NAMALWA (cell line): ENCODE results near the gene MORN1.
A peak's percentile ranks its signal among the peaks of the same experiment; 100 is the strongest.

Experiments used
- DNase-seq: peaks from one replicate; pipeline ENCODE4 v3.0.0-alpha.2; 2015; ENCODE audit warnings: low spot score

Gene MORN1

DNA sequence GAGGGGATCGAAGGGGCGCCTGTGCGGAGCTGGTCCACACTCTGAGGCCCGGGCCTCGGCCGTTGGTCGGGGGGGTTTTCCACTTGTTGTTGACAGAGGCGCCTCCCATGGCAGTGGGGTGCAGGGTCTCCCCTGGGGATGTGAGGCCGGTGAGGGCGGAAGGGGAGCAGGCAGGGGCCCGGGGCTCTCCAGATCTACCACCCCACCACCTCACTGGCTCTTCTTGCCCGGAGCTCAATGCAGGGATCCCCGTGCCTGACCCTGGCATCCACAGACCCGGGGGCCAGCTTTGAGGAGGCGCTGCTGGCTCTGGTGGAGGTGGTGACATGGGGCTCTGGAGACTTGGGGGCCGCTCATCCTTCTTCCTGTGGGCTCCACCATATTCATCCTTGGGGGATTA lies 28.1 kb upstream of the MORN1 start:
- DNase-seq: no peak

DNA sequence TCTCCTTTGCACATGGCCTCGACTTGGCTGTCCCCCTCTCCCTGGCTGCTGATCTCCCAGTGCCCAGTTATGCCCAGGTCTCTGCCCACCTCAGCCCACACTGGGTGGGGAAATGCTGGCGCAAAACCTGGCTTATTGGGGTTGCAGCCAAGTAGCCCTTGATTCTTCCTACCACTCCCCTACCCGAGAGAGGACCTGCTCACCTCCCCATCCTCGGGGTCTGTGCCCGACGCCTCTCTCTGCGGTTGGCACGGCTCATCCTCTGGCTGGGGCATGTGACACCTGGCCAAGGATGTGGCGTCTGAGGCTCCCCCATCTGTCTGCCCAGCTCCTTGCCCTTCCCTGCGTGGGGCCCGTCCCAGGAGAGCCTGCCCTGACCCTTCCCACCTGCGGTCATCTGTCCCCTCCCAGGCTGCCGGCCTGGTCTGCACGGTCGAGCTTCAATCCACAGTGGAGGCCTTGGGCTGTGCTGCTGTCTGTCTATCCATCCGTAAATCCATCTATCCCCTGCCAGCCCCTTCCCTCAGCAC lies 27.5 kb upstream of the MORN1 start:
- no peak for DNase-seq

DNA sequence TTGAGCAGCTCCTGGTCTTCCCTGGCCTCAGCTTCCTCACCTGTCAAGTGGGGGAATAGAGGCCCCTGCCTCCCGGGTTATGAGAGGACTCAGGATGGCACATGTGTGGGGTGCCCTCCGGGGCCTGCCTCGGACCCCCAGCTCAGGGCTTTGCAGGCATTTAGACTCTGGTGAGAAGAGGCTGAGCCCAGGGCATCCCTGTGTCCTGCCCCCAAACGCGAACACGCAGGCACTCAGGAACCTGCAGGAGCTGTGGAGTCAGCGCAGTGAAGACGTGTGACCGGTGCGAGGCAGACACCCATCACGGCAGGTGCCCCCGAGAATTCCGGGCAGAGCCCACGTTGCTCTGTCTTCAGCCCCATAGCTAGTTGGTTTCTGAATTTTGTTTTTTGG lies 26.5 kb upstream of the MORN1 start:
- DNase-seq: no peak

DNA sequence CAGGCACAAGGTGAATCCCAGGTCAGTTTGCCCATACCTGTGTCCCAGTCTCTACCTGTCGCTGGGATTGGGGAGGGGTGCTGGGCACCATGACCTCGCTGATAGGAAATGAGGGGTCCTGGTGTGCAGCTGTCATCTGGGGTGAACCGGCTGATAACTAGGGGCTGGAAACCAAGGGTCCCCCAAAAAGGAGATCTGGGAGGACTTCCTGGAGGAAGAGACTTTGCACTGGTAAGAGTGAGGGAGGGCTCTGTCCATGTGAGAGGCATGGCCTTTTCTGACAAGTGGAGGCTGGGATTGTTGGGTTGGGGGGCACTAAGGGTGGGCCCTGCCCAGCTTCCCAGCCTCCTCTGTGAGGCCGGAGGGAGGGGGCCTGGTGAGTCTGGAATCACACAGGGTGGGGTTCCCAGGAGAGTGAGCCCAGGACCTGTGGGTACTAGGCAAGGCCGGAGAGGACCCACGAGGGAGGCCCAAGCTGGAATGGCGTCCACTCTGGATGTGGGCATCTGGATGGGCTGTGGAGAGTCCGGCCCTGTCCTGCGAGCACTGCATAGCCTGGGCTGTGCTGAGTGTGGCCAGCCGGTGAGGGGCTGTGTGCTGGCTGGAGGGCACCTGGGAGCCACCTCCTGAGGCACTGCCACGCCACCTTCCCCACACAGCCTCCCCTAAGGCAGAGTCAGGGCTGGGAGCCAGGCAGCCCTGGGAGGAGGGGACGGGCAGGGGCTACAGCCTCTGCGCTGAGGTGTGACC lies 25.9 kb upstream of the MORN1 start:
- DNase-seq: no peak

DNA sequence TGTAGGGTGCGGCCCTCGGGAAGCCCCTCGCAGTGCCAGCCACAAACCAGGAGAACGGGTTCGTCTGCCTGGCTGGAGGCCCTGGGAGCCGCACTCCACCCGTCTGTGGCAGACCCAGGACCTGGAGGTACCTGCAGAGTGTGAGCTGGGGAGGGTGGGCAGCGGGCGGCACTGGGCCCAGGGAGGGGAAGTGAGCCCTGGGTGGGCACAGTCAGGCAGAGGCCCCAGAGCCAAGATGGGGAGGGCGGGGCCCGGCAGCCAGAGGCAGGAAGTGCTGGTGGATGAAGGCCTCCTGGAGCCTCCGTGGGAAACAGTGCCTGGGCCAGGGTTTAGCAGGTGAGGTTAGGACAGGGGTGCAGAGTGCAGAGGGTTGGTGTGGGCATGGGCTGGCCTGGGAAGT lies 25.0 kb upstream of the MORN1 start:
- no peak for DNase-seq

DNA sequence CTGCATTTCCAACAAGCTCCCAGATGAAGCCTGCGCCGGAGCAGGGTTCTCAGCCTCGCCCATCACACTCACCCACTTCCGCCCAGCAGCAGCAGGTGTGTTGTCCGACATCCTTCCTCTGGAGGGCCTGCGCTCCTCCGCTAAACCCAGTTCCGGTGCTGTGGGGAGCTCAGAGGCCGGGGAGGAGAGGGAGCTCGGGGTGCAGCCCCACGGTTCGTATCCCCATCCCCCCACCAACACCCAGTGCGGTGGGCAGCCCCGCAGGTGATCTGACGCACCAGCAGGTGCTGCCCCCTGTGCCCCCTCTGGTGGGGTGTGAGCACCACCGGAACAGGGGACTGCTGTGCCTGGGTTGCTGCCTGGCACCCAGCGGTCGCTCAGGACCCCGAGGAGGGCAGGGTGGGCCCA lies 24.5 kb upstream of the MORN1 start:
- no peak for DNase-seq

DNA sequence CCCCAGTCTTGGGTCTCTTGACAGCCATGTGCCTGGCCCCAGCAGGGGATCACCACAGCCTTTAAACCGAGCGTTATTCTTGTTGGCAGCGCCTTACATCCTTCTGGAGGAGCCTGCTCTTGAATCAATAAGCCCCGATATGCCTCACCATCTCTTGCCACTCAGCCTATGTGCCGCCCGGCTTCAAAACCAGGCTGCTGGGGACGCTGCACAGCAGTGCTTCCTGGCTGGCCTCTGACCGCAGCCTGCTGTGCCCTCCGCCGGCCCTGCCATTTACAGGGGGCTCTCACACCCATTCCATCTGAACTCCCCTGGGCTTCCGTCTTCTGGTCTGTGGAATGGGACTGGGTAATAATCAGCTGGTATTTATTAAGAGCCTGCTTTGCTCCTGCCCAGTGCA lies 24.0 kb upstream of the MORN1 start:
- DNase-seq: no peak

DNA sequence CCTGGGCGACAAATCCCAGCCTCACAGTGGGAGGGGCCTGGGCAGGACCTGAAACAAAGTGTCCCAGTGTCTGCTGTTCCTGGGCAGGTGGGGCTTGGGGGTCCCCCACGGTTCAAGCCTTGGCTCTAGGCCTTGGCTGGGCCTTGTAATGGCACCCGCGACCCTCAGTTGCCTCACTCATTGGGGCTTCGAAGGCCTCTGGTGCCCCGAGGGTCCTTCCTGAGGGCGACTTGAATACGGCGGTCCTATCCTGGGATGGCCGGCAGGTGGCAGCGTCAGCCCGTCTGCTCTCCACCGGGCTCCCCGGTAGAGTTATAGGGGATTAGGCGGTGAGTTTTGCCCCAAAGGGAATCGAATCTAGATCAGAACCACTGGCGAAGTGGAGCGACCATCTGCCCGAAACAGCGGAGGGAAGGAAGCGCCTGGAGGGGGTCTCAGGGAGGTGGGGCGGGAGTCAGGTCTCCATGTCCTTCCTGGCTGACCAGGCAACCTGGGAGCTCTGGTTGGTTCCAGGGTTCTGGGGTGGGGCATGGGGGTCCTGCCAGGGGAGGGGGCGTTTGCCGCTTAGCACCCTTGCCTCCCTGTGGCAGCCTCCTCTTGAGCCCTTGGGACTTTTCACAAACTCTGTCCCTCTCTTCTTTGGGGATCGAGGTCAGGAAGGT lies 23.1 kb upstream of the MORN1 start:
- DNase-seq: peak; percentile 87

DNA sequence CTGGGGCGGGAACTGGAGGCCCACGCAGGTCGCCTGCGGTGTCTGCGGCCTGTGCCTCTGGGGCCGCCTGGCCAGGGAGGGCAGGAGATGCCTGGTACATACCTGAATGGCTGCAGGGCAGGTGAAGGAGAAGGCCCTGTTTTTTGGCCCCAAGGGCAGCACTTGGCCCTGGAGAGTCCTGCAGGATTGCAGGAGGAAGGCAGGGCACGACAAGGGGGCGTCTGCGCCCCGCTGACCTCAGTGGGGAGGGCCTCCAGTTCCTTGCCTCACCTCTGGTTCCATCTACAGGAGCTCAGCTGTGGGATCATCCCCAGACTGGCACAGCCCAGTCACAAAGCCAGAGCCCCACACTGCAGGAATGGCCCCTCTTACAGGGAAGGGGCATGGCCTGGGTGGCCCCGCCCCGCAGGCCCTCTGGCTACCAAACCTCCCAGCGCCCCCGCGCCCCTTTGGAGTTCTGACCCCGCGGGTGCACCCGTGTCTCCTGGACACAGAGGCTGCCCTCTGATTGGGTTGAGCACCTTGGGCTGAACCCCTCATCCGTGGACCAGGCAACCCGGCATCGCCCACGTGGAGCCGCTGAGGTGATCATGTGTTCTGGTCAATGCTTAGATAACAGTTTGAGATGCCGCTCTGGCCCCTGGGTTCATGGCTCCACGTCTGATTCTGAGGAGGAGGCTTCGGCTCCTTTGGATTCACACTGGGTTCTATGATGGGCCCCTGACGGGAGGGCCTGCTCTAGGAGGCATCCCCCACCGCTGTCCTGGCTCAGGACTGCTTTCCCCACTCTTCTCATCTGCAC lies 22.3 kb upstream of the MORN1 start:
- DNase-seq: peak; percentile 44

DNA sequence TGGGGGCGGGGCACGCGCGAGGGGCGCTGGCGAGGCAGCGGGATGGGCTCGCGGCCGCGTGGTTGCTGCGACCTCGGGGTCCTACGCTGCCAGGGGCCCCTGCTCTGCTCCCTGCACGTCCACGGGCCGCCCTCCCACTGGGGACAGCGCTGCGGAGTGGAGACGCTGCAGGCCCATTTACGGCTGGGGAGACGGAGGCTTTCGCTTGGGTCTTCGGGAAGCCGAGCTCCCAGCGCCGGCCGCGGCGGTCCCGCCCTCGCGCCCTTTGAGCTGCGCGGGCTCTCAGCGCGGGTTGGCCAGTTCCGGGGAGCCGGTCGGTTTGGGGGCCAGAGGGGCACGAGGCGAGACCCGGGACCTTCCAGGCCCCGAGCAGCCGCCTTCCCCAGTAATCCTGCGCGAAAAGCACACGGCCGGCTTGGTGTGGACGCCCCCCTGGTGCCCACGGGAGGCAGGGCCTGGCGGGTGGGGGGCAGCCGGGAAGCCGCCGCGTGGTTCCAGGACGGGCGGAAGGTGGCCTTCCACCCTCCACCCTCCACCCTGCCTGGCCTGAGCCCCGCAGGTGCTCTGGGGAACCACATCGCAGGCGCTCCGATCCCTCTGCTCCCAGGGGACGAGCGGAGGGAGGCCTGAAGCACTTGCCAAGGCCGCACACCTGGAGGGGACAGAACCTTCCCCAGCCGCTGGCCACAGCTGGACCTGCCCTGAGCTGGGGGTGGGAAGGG lies 21.6 kb upstream of the MORN1 start:
- peak; percentile 69 for DNase-seq

DNA sequence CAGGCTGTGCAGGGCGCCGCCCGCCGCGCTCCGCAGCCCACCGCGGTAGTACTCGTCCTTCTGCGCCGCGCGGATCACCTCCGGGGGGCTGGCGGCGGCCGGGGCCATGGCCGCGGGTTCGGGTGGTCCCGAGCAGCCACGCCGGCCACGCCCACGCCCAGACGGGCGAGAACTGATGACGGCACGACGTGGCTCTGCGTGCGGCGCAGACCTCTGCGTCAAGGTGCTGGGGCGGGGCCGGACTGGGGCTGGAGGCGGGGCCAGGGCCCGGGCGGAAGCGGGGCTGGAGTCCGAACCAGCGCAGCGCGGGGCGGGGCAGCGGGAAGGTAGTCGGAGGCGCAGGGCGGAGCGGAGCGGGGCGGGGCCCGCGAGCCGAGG lies 21.0 kb upstream of the MORN1 start, which contains the start of gene PEX10:
PEX10 (minus strand) TSS at position 170 of the 378 bp plus-strand sequence; CDS start at position 108, 62 bp downstream.
- DNase-seq: peak; percentile 98

DNA sequence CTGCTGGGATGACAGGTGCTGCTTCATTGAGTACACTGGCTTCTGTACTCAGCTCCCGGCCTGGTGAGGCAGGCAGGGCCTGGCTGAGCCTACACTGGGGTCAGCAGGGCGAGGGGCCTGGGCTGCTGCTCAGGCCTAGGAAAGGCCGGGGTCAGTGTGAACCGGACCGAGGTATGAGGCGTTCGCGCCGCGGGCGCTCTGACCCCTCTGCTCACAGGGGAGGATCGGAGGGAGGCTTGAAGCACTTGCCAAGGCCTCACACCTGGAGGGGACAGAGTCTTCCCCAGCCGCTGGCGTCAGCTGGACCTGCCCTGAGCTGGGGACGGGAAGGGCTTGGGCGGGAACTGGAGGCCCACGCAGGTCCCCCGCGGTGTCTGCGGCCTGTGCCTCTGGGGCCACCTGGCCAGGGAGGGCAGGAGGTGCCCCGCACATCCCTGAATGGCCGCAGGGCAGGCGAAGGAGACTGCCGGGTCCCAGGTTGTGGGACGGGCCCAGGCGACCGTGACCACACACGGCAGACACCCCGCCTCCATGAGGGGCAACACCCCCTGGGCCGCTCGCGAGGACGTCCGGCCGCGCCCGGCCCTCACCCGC lies 20.5 kb upstream of the MORN1 start:
- DNase-seq: no peak

DNA sequence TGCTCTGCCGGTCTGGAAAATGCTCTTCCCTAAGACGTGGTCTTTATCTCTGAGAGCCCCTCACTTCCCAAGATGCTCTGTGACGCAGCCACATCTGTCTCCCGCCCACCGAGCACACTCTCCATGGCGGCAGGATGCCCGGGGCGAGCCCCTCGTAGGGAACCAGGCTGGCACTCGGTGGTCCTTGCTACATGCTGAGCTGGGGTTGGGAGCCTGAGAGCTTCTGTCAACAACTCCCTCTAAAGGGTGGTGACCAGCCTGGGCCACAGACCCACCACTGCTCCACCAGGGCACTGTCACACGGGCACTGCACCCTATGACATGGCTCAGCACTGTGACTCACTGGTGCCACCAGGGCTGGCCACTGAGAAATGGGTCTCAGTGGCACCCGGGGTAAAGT lies 18.4 kb upstream of the MORN1 start:
- DNase-seq: no peak

DNA sequence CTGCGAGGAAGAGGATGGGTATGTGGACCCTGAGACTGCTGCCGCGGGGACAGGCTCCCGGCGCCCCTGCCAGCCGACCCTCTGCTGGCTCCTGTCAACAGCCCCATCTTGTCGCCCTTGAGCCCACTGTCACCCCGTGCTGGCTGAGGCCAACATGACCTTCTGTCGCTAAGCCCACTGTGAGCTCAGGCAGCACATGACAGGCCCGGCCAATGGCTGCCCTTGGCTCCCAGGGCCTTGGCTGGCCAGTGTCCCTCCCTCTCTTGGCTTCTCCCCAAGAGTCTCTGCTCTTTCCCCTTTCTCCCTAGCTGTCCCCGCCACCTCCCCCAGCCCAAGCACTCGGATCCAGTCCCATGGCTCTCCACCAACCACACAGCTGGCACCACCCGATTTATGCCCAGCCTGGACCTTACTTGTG lies 17.5 kb upstream of the MORN1 start:
- DNase-seq: no peak

DNA sequence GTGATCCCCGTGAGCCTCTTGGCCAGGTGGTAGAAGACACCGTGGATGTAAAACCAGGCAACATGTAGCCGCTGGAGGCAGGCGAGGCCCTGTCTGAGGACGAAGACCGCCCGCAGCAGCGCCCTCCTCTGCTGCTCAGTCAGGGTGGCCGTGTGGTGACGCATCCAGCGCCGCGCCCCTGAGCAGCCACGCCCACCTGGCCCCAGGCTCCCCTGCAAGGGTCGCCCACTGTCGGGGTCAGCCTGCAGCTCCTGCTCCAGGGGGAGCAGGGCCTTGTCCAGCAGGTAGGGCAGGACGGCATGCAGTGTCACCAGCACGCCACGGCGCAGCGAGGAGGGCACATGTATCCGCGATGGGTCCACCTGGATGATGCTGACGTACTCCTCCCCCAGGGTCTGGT lies 17.1 kb upstream of the MORN1 start:
- DNase-seq: no peak

DNA sequence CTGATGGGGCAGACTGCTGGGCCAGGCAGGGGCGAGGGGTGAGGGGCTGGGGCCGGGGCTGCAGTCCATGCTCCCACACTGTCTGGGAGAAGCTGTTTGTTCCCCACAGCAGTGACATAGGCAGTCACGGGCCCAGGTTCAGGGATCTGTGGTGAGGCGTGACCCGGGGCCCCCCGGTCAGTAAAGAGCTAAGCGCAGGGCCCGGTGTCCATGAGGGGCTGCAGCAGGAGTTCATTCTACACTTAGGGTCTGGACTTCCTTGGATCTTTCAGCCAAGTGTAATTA lies 16.6 kb upstream of the MORN1 start:
- no peak for DNase-seq

DNA sequence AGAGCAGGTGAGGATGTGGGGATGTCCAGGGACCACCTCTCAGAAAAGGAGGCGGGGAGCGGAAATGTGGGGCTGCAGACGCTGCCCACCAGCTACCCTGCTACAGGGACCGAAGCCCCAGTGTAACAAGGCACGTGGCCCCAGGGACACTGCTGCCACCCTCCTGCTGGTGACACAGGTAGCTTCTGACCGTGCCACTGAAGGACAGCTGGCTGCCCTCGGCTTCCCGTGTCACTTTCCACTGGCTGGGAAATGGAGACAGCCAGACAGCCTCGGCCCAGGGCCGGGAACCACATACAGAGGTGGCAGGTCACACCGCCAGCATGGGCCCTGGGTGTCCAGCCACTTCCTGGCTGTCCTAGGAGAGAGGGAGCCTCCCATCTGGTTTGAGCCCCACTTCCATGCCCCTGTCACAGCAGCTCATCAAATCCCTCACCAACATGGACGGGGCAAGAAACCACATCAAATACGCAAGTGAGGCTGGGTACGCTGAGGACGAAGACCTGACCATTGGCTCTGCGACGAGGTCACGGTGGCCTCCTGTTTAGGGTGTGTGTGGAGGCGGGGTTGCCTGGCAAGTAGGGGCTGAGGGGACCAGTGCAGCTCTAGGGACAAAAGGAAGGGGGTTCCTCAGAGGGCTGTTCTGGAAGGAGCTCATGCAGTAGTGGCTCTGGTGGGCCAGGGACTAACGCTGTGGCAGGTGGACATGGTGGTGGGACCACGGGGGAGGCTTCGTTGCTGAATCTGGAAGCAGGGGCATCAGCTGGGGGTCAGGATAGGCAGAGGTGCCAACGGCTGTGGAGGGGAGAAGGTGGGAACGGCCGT lies 16.0 kb upstream of the MORN1 start:
- DNase-seq: no peak

DNA sequence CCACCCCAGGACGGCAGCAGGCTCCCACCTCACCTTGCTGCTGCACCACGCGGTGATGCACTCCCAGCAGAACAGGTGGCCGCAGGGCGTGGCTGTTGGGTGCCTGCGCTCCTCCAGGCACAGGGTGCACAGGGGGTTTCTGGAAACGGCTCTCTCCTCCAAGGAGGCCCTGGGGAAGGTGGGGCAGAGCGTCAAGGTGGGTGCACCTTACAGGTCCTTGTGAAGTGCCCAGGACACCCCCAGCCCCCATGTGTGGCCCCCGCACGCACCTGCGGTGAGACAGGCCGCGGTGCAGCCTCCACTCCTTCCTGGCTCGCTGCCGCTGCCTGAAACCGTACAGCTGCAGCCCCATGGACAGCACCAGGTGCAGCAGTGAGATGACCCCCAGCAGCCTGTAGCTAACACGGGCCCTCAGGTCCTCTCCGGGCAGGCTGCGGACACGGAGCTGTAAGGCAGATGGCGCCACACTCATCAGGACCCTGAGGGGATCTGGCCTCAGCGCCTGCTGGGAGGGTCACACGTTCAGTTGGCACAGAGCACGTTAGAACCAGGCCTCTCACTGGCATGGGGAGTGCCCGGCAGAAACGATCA lies 15.2 kb upstream of the MORN1 start:
- no peak for DNase-seq

DNA sequence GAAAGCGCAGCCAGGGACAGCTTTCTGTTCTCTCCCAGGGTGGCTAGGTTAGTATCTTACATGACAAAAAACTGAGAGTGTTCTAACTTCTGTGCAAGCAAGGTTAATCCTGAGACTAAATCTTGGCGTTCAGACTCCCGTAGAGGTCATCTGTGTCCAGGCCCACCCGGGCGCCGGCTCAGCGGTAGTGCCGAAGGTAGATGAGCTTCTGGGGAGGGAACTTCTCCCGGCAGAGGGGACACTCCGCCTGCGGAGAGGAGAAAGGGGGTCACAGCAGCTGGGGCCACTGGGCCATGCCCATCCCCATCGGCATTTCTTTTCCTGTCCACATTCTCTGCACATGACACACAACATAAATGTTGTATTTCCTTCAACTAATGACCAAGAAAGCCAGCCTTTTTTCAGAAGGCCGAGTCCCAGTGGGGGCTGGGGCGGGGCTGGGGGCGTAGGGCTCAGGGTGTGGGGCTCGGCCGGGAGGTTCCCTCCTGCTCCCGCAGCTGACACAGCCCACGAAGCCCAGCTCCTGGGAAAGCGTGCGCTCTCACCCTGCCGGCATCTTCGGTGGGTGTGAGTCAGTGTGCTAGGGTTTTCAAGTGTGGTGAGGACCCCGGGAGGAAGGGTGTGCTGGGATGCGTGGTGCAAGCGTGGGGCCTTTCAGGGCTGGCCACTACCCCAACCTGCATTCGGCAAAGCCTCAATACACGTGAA lies 14.4 kb upstream of the MORN1 start:
- no peak for DNase-seq
